GM10248 (cell line): ENCODE results near the gene FIG4.

Source experiments
- CTCF ChIA-PET: fragments of 300-600 bp; sonication (Branson Sonifier 250); formaldehyde crosslinking; extraction: SDS; loops from one replicate; lab custom pipeline; 2021; ENCODE audit warnings: antibody characterized with exemption; lab: Yijun Ruan, JAX
- POLR2A ChIA-PET: fragments of 350-650 bp; sonication (Branson Sonifier 250); formaldehyde crosslinking; extraction: SDS; loops from one replicate; lab custom pipeline; 2020; ENCODE audit warnings: antibody characterized with exemption; lab: Yijun Ruan, JAX
- DNase-seq: peaks from one replicate; pipeline ENCODE4 v3.0.0; 2012; ENCODE audit errors: extremely low spot score
- CTCF ChIP-seq: IDR thresholded peaks from 2 replicates; pipeline ENCODE4 v1.5.1; 2012; ENCODE audit warnings: mild to moderate bottlenecking, low read depth; ENCODE audit errors: extremely low read depth, missing control alignments, control extremely low read depth

Gene FIG4

GRCh38 chr6:109788687-109789086, 97.6 kb downstream of the FIG4 start:
- POLR2A ChIA-PET, result no interaction called here
- CTCF ChIA-PET, result interaction anchor here (1.3 kb wide), 1 partner anchor 8 kb away, joined by 3 read pairs; no protein-coding TSS in a partner anchor

GRCh38 chr6:109790131-109790530, 99.0 kb downstream of the FIG4 start:
- no peak for DNase-seq
- POLR2A ChIA-PET, result no interaction called here
- TF ChIP-seq CTCF, result no peak
- CTCF ChIA-PET, result interaction anchor here (0.7 to 1.0 kb wide), 2 partner anchors 11 to 249 kb away, joined by 3 to 4 read pairs; no protein-coding TSS in a partner anchor

More at GRCh38 chr6:109788687-109789086, 97.6 kb downstream of the FIG4 start:
- no peak for DNase-seq
- no peak for TF ChIP-seq CTCF

GRCh38 chr6:109791301-109791700, 100.2 kb downstream of the FIG4 start:
- no peak for DNase-seq
- TF ChIP-seq CTCF, result no peak
- ChIA-PET CTCF (interaction anchor here (1.2 kb wide), 1 partner anchor 9 kb away, joined by 3 read pairs; no protein-coding TSS in a partner anchor), POLR2A (no interaction called here)

- ChIA-PET CTCF (interaction anchor here (1.2 to 2.0 kb wide), 2 partner anchors 9 kb away, joined by 6 read pairs; no protein-coding TSS in a partner anchor), POLR2A (interaction anchor here (0.6 kb wide), 1 partner anchor 1083 kb away, joined by 3 read pairs; no protein-coding TSS in a partner anchor)
- DNase-seq, result no peak
- no peak for TF ChIP-seq CTCF
Observed at GRCh38 chr6:109793021-109793420, 101.9 kb downstream of the FIG4 start.

- no peak for DNase-seq
- TF ChIP-seq CTCF, result no peak
- CTCF ChIA-PET, result interaction anchor here (2.0 kb wide), 1 partner anchor 9 kb away, joined by 6 read pairs; no protein-coding TSS in a partner anchor
- POLR2A ChIA-PET, result no interaction called here
Observed at GRCh38 chr6:109793792-109794191, 102.7 kb downstream of the FIG4 start.

- no peak for DNase-seq
- TF ChIP-seq CTCF, result no peak
- ChIA-PET POLR2A (no interaction called here), CTCF (interaction anchor here (1.2 to 2.0 kb wide), 3 partner anchors 10 to 245 kb away, joined by 3 to 6 read pairs (median 4); no protein-coding TSS in a partner anchor)
Observed at GRCh38 chr6:109794201-109794923, 103.3 kb downstream of the FIG4 start.
